Stimulated activated CD4-positive, alpha-beta T cell treated with anti-CD3 and anti-CD28 coated beads, Interleukin-1b, Interleukin-23, amount 100 ng/mL, for 4 hours (primary cell): ENCODE data around the gene NDUFA8.

Experiments used
- DNase-seq, 2 donors: peaks; one replicate each; pipeline ENCODE4 v3.0.0-alpha.2; 2020; ENCODE audit warnings: low read depth in 2 of 2

The NDUFA8 gene

DNA sequence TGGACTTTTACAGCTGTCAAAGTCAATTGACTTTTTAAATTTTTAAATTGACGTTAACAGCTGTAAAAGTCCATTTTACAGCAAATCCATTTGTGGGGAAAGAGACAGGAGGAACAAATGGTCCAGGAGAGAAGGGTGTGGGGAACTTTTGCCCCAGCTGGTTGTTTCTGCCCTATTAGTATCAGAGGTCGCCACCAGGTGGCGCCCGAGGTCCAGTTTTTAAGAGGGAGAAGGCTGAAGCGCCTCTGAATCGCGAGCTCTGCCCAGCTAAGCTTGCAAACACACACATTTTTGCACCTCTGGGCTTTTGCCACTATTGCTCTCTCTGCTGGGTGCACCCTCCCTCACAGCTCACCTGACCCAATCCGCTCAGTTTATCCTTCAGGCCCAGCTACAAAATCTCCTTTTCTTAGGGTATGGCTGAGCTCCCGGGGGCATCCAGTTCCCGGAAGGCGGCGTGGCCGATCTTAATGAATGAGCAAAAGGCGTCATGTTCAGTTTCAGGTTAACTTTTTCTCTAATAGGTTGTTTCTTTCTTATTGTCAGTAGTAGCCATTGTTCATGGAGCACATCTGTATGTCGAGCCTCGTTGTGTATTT, 60.2 kb downstream of the NDUFA8 start:
- DNase-seq, result peak; percentile 79 to 81

DNA sequence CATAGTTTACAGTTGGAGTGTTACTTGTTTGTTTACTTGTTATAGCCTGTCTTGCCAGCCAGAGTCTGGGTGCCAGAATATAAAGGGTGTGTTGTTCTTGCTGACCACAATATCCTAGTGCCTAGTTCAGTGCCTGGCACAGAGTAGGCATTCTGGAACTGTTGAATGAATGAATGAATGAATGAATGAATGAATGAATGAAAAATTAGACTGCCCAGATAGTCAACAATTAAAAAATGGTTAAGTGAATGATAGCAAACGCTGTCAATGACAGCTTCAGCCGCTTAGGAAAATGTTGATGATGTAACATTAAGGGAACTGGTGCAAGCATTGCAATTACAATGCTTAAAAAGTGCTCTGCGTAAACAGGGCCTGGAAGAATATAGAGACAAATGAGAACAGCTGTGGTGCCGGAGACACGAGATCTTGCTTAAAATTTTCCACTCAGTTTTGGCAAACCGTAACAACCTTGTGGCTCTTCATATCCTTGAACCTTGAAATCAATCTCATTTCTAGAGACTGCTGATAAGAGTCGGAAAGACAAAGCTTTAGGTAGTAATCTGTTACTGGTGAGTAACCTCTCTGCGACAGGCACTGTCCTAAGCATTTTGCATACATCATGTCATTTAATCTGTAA, 61.8 kb downstream of the NDUFA8 start:
- DNase-seq, result no peak

DNA sequence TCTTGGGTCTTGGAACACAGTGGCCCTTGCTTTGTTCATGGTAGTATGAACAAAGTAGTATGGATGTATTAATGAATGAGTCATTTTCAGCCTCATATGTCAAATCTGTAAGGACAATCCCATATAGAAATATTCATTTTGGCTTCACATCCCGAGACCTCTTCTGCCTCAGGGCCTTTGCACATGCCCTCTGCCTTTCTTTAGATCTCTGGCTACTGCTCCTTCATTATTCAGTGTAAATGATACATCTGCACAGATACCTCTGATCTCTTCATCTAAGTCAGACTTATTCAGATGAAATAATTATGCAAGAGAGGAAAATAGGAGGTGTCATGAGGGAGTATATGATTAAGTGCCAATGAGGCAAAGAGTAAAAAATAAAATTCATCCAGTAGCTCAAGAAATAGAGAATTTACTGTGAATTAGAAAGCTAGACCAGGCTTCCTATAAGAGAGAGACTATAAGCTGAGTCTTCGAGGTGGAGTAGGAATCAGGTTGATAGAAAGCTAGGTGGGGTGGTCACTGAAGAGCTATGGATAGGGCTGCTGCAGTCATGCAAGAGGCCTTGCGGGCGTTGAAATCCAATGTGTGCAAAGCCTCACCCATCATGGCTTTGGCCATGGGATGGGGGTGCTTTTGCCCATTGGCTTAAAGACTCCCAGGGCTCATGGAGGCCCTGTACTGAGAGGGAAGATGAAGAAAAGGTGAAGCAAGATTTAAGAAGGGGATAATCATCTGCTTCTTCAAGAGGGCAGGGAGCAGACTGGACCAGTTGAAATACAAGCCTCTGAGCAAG, 62.8 kb downstream of the NDUFA8 start:
- no peak for DNase-seq

DNA sequence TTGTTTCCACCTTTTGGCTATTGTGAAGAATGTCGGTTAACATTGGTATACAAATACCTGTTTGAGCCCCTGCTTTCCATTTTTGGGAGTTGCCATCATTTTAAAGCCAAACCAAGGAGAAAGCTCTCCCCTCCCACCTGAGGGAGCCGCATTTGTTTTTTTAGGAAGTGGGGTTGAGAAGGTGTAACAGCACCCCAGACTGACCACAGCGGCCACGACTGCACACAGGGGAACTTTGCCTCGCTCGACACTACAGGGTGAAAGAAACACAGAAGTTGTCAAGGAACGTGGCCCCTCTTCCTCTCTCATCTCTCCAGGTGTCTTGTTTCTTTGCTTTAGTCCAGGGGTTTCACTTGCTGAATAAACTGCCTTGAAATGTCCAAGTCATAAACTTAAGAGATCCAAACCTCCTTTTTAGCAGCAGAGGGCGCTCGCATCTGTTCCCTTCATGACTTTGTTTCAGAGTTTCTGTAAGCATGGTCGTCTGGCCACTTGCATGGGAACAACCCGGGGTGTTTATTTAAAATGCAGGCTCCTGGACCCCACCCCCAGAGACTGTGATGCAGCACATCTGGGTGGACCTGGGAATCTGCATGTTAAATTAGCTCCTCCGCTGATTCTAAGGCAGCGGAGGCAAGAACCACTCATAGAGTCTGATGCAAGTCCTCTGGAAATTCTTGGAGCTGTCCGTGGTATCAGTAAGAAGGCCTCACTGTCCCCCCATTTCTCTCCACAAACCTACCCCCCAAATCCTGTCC, 64.4 kb downstream of the NDUFA8 start:
- DNase-seq, result peak; percentile 16 to 33
